ENCODE data around the gene RUVBL2. TPM values are rescaled to one million over a fixed set of nuclear protein-coding genes. Genes with fewer than 3 reads are reported as not detected.

Gene RUVBL2
- total and polyA plus RNA-seq, 9 donors, result 11.4 to 101 (median 53.4) TPM

- no peaks in the 10 kb centered on the region for H3K27me3 ChIP-seq
- H3K4me1 ChIP-seq (ENCODE audit: insufficient read depth), result peaks cover 16% of the 10 kb centered on the region
- H3K4me3 ChIP-seq, result no peak overlapping the region
- TF ChIP-seq EP300 (IDR thresholded peaks at IDR 0.05), result no peak
- TF ChIP-seq, protein P1, sequence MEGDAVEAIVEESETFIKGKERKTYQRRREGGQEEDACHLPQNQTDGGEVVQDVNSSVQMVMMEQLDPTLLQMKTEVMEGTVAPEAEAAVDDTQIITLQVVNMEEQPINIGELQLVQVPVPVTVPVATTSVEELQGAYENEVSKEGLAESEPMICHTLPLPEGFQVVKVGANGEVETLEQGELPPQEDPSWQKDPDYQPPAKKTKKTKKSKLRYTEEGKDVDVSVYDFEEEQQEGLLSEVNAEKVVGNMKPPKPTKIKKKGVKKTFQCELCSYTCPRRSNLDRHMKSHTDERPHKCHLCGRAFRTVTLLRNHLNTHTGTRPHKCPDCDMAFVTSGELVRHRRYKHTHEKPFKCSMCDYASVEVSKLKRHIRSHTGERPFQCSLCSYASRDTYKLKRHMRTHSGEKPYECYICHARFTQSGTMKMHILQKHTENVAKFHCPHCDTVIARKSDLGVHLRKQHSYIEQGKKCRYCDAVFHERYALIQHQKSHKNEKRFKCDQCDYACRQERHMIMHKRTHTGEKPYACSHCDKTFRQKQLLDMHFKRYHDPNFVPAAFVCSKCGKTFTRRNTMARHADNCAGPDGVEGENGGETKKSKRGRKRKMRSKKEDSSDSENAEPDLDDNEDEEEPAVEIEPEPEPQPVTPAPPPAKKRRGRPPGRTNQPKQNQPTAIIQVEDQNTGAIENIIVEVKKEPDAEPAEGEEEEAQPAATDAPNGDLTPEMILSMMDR (IDR thresholded peaks at IDR 0.05), result no peak
- TF ChIP-seq POLR2A (IDR thresholded peaks at IDR 0.05), result no peak
- H3K27ac ChIP-seq, result peak overlapping the region in 1 of 2 donors; percentile 83
- no peaks in the 10 kb centered on the region for H3K36me3 ChIP-seq
- intact Hi-C loops (cut with DNase I), result no loop called here
- 85 to 89% (median 87%) methylated on average over 20 to 22 of the region's 22 CpGs for WGBS, 3 donors
- no peaks in the 10 kb centered on the region for H3K9me3 ChIP-seq
- peak in 2 of 5 donors; percentile 18 to 38 for DNase-seq
These were observed 2.6 kb upstream of the RUVBL2 start for GRCh38 chr19:48991011-48991609.

- Histone ChIP-seq H3K27ac (peak overlapping the region; percentile 83 to 86), H3K36me3 (no peaks in the 10 kb centered on the region), H3K4me3 (peak overlapping the region; percentile 78), H3K4me1 (ENCODE audit: insufficient read depth) (peaks cover 16% of the 10 kb centered on the region), H3K9me3 (no peaks in the 10 kb centered on the region), H3K27me3 (no peaks in the 10 kb centered on the region)
- intact Hi-C loops (cut with DNase I), result no loop called here
- TF ChIP-seq, protein P1 (IDR thresholded peaks at IDR 0.05), result no peak
- TF ChIP-seq EP300 (IDR thresholded peaks at IDR 0.05), result no peak
- TF ChIP-seq POLR2A (IDR thresholded peaks at IDR 0.05), result peak; percentile 40
- peak; percentile 49 to 71 (median 55) for DNase-seq
- WGBS, 3 donors, result 5 to 9% (median 9%) methylated on average over 8 of the region's 8 CpGs
These were observed 1.7 kb upstream of the RUVBL2 start for GRCh38 chr19:48991873-48992580.

GRCh38 chr19:48992581-48993174 is 1.0 kb upstream of the RUVBL2 start:
- Histone ChIP-seq H3K4me1 (ENCODE audit: insufficient read depth) (peaks cover 16% of the 10 kb centered on the region), H3K36me3 (no peaks in the 10 kb centered on the region), H3K27ac (peak overlapping the region; percentile 83 to 86), H3K27me3 (no peaks in the 10 kb centered on the region), H3K4me3 (peak overlapping the region; percentile 78), H3K9me3 (no peaks in the 10 kb centered on the region)
- DNase-seq, result peak in 2 of 5 donors; percentile 39 to 54
- TF ChIP-seq POLR2A (IDR thresholded peaks at IDR 0.05) (no peak), EP300 (IDR thresholded peaks at IDR 0.05) (no peak)
- TF ChIP-seq, protein P1 (IDR thresholded peaks at IDR 0.05), result no peak
- 0 to 1% (median 1%) methylated on average over 18 to 20 of the region's 20 CpGs for WGBS, 3 donors
- intact Hi-C loops (cut with DNase I), result no loop called here

DNA sequence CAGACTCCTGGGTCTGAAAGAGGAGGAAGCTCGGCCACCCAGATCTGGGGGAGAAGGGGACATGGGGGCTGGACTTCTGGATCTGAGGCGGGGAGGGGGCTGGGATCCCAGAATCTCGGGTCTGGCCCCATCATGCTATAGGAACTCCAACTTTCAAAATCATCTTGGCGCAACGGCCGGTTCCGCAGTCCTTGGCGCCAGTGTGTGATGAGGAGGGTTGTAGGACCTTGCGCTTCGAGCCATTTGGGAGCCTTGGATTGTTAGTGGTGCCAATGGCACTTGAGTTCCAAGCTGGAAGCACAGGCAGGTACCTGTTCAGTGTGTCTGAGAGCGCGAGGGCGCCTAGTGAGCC is 324 bp downstream of the RUVBL2 start:
- DNase-seq, result no peak
- Histone ChIP-seq H3K9me3 (no peaks in the 10 kb centered on the region), H3K4me1 (ENCODE audit: insufficient read depth) (peaks cover 16% of the 10 kb centered on the region), H3K36me3 (no peaks in the 10 kb centered on the region), H3K4me3 (peak overlapping the region; percentile 78), H3K27ac (peak overlapping the region; percentile 83 to 86), H3K27me3 (no peaks in the 10 kb centered on the region)
- intact Hi-C loops (cut with DNase I), result no loop called here
- TF ChIP-seq, protein P1 (IDR thresholded peaks at IDR 0.05), result no peak
- TF ChIP-seq POLR2A (IDR thresholded peaks at IDR 0.05), result no peak
- TF ChIP-seq EP300 (IDR thresholded peaks at IDR 0.05), result no peak
- WGBS, 3 donors, result 0 to 2% (median 1%) methylated on average over 12 to 13 of the region's 13 CpGs
